ENCODE data around the gene DNAJC8. TPM values are rescaled to one million over a fixed set of nuclear protein-coding genes. Genes with fewer than 3 reads are reported as not detected.

DNAJC8 gene
- total RNA-seq, 2 donors from 2014 or later = 66.2 to 102 TPM

DNA sequence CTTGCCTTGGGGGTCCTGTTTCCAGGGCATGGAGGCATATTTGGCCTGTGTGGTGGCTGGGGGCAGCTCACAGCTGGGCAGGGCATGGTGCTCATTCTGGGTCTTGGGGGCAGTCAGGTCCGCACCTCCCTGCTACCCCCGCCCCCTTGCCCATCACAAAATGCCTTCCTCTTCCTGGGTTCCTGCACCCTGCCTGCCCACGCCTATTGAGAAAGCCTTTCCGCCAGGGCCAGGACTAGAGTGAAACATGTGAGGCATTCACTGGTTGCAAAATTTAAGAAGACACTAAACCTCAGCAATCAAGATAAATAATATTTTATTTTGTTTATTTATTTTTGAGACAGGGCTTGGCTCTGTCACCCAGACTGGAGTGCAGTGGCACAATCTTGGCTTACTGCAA, 76.0 kb downstream of the DNAJC8 start:
- Mint-ChIP-seq H3K27me3 (peaks cover 2% of the 10 kb centered on the region), H3K36me3 (ENCODE audit: low read depth) (no peaks in the 10 kb centered on the region), H3K27ac (no peak overlapping the region), H3K4me3 (no peak overlapping the region), H3K9me3 (no peaks in the 10 kb centered on the region), H3K4me1 (no peaks in the 10 kb centered on the region)
- no peak for ATAC-seq (replicated peaks)

DNA sequence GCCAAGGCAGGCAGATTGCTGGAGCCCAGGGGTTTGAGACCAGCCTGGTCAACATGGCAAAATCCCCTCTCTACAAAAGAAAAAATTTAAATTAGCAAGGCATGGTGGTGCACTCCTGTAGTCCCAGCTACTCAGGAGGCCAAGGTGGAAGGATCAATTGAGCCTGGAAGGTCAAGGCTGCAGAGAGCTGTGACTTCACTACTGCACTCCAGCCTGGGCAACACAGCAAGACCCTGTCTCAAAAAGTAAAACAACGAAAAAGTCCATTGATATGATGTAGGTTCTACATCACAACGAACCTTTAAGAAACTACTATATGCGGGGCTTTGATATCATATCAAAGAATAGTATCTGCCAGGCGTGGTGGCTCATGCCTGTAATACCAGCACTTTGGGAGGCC, 77.2 kb downstream of the DNAJC8 start:
- ATAC-seq (replicated peaks) = no peak
- no peaks in the 10 kb centered on the region for H3K4me1 Mint-ChIP-seq
- no peaks in the 10 kb centered on the region for H3K9me3 Mint-ChIP-seq
- no peaks in the 10 kb centered on the region for H3K36me3 Mint-ChIP-seq (ENCODE audit: low read depth)
- no peak overlapping the region for H3K4me3 Mint-ChIP-seq
- no peak overlapping the region for H3K27ac Mint-ChIP-seq
- H3K27me3 Mint-ChIP-seq = no peaks in the 10 kb centered on the region

DNA sequence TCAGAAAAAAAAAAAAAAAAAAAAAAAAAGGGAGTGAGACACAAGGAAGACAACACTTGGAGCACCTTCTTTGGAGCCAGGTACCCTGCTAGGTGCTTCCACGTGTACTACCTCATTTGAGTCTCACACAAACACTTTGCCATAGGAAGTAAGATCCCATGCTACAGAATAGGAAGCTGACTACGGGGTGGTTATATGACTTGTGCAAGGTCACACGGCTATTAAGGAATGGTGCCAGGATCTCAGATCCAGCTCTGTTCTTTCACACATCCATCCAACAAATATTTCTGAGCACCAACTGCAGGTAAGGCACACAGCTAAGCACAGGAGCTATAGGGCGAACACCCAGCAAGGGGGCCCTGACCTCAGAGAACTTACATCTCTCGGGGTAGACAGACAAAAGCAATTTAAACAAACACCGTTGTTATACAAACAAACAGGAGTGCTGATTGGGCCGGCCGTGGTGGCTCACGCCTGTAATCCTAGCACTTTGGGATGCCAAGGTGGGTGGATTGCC, 78.7 kb downstream of the DNAJC8 start:
- no peaks in the 10 kb centered on the region for H3K9me3 Mint-ChIP-seq
- no peaks in the 10 kb centered on the region for H3K36me3 Mint-ChIP-seq (ENCODE audit: low read depth)
- H3K27ac Mint-ChIP-seq = no peak overlapping the region
- no peak for ATAC-seq (replicated peaks)
- no peak overlapping the region for H3K4me3 Mint-ChIP-seq
- peaks cover 4% of the 10 kb centered on the region for H3K27me3 Mint-ChIP-seq
- H3K4me1 Mint-ChIP-seq = no peaks in the 10 kb centered on the region

Other genes starting within 250 kb of the DNAJC8 start
- 10 to 100 TPM; 33.7 to 40.8 TPM for gene EYA3, start 144.4 kb downstream of the DNAJC8 start, total RNA-seq
- under 1 TPM; 0.29 to 0.32 TPM for gene PTAFR, start 56.3 kb downstream of the DNAJC8 start, total RNA-seq
- 100 to 1,000 TPM; 121 to 143 TPM for gene ATP5IF1, start 3.1 kb upstream of the DNAJC8 start, total RNA-seq
- 10 to 100 TPM; 11.8 to 14.6 TPM for gene SESN2, start 26.5 kb upstream of the DNAJC8 start, total RNA-seq
- 10 to 100 TPM; 19.2 to 20.3 TPM for gene MED18, start 96.0 kb upstream of the DNAJC8 start, total RNA-seq
- gene PHACTR4, start 136.7 kb upstream of the DNAJC8 start, total RNA-seq = 10 to 100 TPM; 25.6 to 29.3 TPM

All from activated T-helper 17 cell treated with anti-CD3 and anti-CD28 coated beads, Interleukin-2, amount 50 U/mL, for 72 hours (primary cell).